Measurements from ENCODE around the gene CCNQ.
A peak's percentile ranks its signal among the peaks of the same experiment; 100 is the strongest.

The CCNQ gene

GRCh38 chrX:153598541-153599191, at the start of gene CCNQ:
CCNQ (minus strand) TSS chrX:153599139; CDS start chrX:153599073, 66 bp downstream.
- peak in 1 of 2 donors; percentile 6 for DNase-seq (ENCODE audit: low read depth in 1 of 2, low spot score in 1 of 2)

- no peak for DNase-seq (ENCODE audit: low read depth in 1 of 2, low spot score in 1 of 2)
Measured at GRCh38 chrX:153647461-153648357, 48.8 kb upstream of the CCNQ start.

- DNase-seq (ENCODE audit: low read depth in 1 of 2, low spot score in 1 of 2), result no peak
Measured at GRCh38 chrX:153646620-153647373, 47.9 kb upstream of the CCNQ start, which contains the start of gene DUSP9. DUSP9 (plus strand) TSS chrX:153647203; CDS start chrX:153647954, 751 bp downstream.

- no peak for DNase-seq (ENCODE audit: low read depth in 1 of 2, low spot score in 1 of 2)
Measured at GRCh38 chrX:153645921-153646488, 47.1 kb upstream of the CCNQ start.

- DNase-seq (ENCODE audit: low read depth in 1 of 2, low spot score in 1 of 2), result no peak
Measured at GRCh38 chrX:153645151-153645550, 46.2 kb upstream of the CCNQ start.

- no peak for DNase-seq (ENCODE audit: low read depth in 1 of 2, low spot score in 1 of 2)
Measured at GRCh38 chrX:153644356-153645125, 45.6 kb upstream of the CCNQ start.

GRCh38 chrX:153643431-153644351, 44.8 kb upstream of the CCNQ start:
- DNase-seq (ENCODE audit: low read depth in 1 of 2, low spot score in 1 of 2), result no peak

- no peak for DNase-seq (ENCODE audit: low read depth in 1 of 2, low spot score in 1 of 2)
Measured at GRCh38 chrX:153642655-153643430, 43.9 kb upstream of the CCNQ start.

GRCh38 chrX:153642051-153642654, 43.2 kb upstream of the CCNQ start:
- no peak for DNase-seq (ENCODE audit: low read depth in 1 of 2, low spot score in 1 of 2)

GRCh38 chrX:153641627-153642026, 42.7 kb upstream of the CCNQ start:
- DNase-seq (ENCODE audit: low read depth in 1 of 2, low spot score in 1 of 2), result no peak

- DNase-seq (ENCODE audit: low read depth in 1 of 2, low spot score in 1 of 2), result no peak
Measured at GRCh38 chrX:153640736-153641575, 42.0 kb upstream of the CCNQ start.

- no peak for DNase-seq (ENCODE audit: low read depth in 1 of 2, low spot score in 1 of 2)
Measured at GRCh38 chrX:153640045-153640686, 41.2 kb upstream of the CCNQ start.

- DNase-seq (ENCODE audit: low read depth in 1 of 2, low spot score in 1 of 2), result no peak
Measured at GRCh38 chrX:153639177-153640044, 40.5 kb upstream of the CCNQ start.

GRCh38 chrX:153638436-153639176, 39.7 kb upstream of the CCNQ start:
- no peak for DNase-seq (ENCODE audit: low read depth in 1 of 2, low spot score in 1 of 2)

GRCh38 chrX:153638041-153638371, 39.1 kb upstream of the CCNQ start:
- DNase-seq (ENCODE audit: low read depth in 1 of 2, low spot score in 1 of 2), result no peak

Measured in stimulated activated CD4-positive, alpha-beta T cell treated with anti-CD3 and anti-CD28 coated beads, Interleukin-15, amount 100 ng/mL, for 1 hour (primary cell).